ENCODE data around the gene CACNA2D1.

CACNA2D1 gene

GRCh38 chr7:82039621-82040020 lies 404.0 kb downstream of the CACNA2D1 start:
- TF ChIP-seq, protein P1, sequence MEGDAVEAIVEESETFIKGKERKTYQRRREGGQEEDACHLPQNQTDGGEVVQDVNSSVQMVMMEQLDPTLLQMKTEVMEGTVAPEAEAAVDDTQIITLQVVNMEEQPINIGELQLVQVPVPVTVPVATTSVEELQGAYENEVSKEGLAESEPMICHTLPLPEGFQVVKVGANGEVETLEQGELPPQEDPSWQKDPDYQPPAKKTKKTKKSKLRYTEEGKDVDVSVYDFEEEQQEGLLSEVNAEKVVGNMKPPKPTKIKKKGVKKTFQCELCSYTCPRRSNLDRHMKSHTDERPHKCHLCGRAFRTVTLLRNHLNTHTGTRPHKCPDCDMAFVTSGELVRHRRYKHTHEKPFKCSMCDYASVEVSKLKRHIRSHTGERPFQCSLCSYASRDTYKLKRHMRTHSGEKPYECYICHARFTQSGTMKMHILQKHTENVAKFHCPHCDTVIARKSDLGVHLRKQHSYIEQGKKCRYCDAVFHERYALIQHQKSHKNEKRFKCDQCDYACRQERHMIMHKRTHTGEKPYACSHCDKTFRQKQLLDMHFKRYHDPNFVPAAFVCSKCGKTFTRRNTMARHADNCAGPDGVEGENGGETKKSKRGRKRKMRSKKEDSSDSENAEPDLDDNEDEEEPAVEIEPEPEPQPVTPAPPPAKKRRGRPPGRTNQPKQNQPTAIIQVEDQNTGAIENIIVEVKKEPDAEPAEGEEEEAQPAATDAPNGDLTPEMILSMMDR (IDR thresholded peaks at IDR 0.05): no peak
- TF ChIP-seq ZFX (IDR thresholded peaks at IDR 0.05; ENCODE audit: borderline replicate concordance): no peak
- H3K27ac ChIP-seq: no peak overlapping the region

DNA sequence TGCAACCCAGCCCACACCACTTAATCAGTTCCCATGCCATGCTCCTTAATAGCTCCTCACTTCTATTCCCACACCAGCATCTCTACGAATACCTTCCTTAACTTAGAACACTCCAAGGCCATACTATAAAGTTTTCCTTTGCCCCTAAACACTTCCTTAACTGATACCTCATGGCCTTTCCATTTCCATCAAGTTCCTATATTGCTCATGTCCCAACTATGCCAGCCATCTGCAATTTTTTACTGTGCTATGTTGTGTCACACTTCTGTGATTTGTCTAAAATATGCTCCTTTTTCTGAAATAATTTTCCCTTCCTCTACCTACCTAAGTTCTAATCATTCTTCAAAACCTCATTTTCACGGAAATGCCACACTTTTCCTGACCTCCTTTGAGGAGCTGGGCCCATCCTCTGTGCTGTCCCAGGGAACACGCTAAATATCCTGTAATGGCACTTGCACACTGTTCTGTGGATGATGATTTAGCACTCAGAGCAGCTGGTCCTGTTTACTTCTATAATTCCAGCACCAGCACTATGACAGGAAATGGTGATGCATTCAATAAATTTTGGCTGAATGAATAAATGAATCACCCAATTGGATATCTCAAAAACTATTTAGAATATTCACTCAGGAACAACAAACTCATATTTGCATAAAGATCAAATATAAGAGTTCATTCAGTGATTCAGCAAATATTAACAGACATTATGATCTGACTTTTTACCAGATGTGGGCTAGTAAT lies 407.3 kb downstream of the CACNA2D1 start:
- no peak overlapping the region for H3K27ac ChIP-seq
- TF ChIP-seq, protein P1 (IDR thresholded peaks at IDR 0.05): no peak
- TF ChIP-seq ZFX (IDR thresholded peaks at IDR 0.05; ENCODE audit: borderline replicate concordance): no peak

DNA sequence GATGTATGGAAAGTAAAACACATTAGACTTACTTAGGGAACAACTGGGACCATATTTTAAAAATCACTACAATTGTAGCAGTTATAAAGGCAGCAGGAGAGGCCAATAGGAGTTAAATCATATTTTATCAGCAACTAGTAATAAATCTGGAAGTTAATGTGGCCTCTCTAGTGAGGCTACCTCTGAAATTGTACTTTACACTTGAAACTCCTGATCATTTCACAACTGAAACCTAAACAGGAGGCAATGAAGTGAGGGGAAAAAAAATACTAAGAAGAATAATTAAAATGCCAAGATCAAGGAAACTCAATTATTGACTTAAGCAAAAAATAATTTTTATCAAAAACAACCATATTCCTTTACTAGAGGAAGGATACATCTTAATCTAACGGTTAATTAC lies 408.1 kb downstream of the CACNA2D1 start:
- TF ChIP-seq, protein P1 (IDR thresholded peaks at IDR 0.05): no peak
- TF ChIP-seq ZFX (IDR thresholded peaks at IDR 0.05; ENCODE audit: borderline replicate concordance): no peak
- no peak overlapping the region for H3K27ac ChIP-seq

- TF ChIP-seq, protein P1 (IDR thresholded peaks at IDR 0.05): no peak
- TF ChIP-seq ZFX (IDR thresholded peaks at IDR 0.05; ENCODE audit: borderline replicate concordance): no peak
Measured at GRCh38 chr7:82032901-82033300, 410.7 kb downstream of the CACNA2D1 start.

DNA sequence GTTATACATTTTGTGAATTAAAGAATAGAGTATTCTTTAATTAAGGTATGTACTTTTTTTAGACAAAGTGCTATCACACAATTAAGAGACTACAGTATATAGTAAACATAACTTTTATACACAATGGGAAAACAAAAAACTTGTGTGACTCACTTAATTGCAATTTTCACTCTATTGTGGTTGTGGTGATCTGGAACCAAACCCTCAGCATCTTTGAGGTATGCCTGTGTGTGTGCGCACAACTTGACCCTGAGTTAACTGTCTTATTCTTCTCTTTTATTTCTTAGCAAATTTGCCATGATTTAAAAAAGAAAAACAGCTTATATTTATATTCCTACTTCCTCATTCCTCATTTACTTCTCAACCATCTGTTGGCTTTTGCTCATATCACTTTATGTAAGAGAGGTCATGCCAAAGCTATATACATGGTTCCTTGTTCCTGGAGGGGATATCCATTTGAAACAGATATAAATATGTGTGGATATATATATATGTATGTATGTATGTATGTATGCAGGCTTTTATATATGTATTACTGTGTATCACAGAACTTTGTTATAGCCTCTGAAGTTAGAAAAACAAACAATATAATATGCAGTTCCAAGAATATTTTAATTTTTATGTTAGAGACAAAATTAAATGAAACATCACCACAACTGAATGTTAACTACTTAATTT lies 414.2 kb downstream of the CACNA2D1 start:
- no peak for TF ChIP-seq ZFX (IDR thresholded peaks at IDR 0.05; ENCODE audit: borderline replicate concordance)
- TF ChIP-seq, protein P1 (IDR thresholded peaks at IDR 0.05): no peak
- H3K27ac ChIP-seq: no peak overlapping the region

More at GRCh38 chr7:82032901-82033300, 410.7 kb downstream of the CACNA2D1 start:
- H3K27ac ChIP-seq: no peak overlapping the region

DNA sequence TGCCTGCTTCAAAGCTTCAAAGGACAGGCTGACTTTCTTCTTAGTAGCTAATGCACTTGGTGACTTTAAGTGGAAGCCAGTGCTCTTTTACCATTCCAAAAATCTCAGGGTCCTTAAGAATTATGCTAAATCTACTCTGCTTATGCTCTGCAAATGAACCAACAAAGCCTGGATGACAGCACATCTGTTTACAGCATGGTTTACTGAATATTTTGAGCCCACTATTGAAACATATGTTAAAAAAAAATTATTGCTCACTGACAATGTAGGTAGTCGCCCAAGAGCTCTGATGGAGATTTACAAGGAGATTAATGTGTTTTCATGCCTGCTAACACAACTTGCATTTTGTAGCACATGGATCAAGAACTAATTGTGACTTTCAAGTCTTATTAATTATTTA lies 415.5 kb downstream of the CACNA2D1 start:
- no peak overlapping the region for H3K27ac ChIP-seq
- TF ChIP-seq, protein P1 (IDR thresholded peaks at IDR 0.05): no peak
- TF ChIP-seq ZFX (IDR thresholded peaks at IDR 0.05; ENCODE audit: borderline replicate concordance): no peak

DNA sequence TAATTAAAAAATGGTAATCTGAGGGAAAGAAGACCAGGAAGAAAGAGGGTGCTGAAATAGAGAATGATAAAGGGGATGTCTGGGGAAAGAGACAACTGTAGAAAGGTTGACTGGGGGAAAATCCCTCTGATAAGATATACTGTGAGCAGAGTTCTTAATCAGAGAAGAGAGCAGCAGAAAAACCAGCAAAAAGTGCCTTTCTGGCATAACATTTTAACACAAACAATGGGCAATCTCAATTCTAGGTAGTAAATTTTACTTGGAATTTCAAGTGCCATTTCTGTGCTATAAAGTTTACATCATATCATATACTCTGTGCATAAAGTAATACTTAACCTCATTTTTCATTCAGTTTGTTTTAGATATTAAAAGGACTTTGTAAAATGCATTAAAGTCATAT lies 421.9 kb downstream of the CACNA2D1 start:
- H3K27ac ChIP-seq: no peak overlapping the region
- TF ChIP-seq ZFX (IDR thresholded peaks at IDR 0.05; ENCODE audit: borderline replicate concordance): no peak

Measured in 22Rv1 (cell line).